ENCODE results near the gene SV2B. TPM values are rescaled to one million over a fixed set of nuclear protein-coding genes. Genes with fewer than 3 reads are reported as not detected.

The SV2B gene
- total and polyA plus RNA-seq, 2 experiments from 2014 or later, result 0.06 to 0.76 TPM

- Mint-ChIP-seq H3K27me3 (ENCODE audit: insufficient read depth, low read depth, poor library complexity) (peaks cover 2% of the 10 kb centered on the region), H3K27ac (no peak overlapping the region), H3K4me3 (no peak overlapping the region), H3K4me1 (peaks cover 5% of the 10 kb centered on the region), H3K36me3 (ENCODE audit: low read depth) (no peaks in the 10 kb centered on the region), H3K9me3 (no peaks in the 10 kb centered on the region)
- TF ChIP-seq EZH2 (IDR thresholded peaks at IDR 0.05; ENCODE audit: low read depth, unreplicated experiment) (no peak), EZH2phosphoT487 (IDR thresholded peaks at IDR 0.05; ENCODE audit: unreplicated experiment) (no peak), ETS1 (IDR thresholded peaks at IDR 0.05) (no peak), NANOG (IDR thresholded peaks at IDR 0.05; ENCODE audit: borderline replicate concordance) (no peak), JUNB (IDR thresholded peaks at IDR 0.05; ENCODE audit: unreplicated experiment) (no peak), STAT1 (IDR thresholded peaks at IDR 0.05; ENCODE audit: unreplicated experiment) (no peak)
- TF ChIP-seq, protein P1, sequence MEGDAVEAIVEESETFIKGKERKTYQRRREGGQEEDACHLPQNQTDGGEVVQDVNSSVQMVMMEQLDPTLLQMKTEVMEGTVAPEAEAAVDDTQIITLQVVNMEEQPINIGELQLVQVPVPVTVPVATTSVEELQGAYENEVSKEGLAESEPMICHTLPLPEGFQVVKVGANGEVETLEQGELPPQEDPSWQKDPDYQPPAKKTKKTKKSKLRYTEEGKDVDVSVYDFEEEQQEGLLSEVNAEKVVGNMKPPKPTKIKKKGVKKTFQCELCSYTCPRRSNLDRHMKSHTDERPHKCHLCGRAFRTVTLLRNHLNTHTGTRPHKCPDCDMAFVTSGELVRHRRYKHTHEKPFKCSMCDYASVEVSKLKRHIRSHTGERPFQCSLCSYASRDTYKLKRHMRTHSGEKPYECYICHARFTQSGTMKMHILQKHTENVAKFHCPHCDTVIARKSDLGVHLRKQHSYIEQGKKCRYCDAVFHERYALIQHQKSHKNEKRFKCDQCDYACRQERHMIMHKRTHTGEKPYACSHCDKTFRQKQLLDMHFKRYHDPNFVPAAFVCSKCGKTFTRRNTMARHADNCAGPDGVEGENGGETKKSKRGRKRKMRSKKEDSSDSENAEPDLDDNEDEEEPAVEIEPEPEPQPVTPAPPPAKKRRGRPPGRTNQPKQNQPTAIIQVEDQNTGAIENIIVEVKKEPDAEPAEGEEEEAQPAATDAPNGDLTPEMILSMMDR (conservative IDR thresholded peaks at IDR 0.05; ENCODE audit: low read depth in 2 of 2), result no peak
- TF ChIP-seq, protein P2, sequence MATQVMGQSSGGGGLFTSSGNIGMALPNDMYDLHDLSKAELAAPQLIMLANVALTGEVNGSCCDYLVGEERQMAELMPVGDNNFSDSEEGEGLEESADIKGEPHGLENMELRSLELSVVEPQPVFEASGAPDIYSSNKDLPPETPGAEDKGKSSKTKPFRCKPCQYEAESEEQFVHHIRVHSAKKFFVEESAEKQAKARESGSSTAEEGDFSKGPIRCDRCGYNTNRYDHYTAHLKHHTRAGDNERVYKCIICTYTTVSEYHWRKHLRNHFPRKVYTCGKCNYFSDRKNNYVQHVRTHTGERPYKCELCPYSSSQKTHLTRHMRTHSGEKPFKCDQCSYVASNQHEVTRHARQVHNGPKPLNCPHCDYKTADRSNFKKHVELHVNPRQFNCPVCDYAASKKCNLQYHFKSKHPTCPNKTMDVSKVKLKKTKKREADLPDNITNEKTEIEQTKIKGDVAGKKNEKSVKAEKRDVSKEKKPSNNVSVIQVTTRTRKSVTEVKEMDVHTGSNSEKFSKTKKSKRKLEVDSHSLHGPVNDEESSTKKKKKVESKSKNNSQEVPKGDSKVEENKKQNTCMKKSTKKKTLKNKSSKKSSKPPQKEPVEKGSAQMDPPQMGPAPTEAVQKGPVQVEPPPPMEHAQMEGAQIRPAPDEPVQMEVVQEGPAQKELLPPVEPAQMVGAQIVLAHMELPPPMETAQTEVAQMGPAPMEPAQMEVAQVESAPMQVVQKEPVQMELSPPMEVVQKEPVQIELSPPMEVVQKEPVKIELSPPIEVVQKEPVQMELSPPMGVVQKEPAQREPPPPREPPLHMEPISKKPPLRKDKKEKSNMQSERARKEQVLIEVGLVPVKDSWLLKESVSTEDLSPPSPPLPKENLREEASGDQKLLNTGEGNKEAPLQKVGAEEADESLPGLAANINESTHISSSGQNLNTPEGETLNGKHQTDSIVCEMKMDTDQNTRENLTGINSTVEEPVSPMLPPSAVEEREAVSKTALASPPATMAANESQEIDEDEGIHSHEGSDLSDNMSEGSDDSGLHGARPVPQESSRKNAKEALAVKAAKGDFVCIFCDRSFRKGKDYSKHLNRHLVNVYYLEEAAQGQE (IDR thresholded peaks at IDR 0.05; ENCODE audit: unreplicated experiment), result no peak
- no peak overlapping the region for H3K4me3 ChIP-seq
- DNase-seq (ENCODE audit: low spot score) (no peak), ATAC-seq (no peak)
- H2AFZ ChIP-seq, result no peak overlapping the region
- H3K27ac ChIP-seq (ENCODE audit: low read depth), result no peak overlapping the region
- H3K27me3 ChIP-seq (ENCODE audit: insufficient read depth), result no peaks in the 10 kb centered on the region
- no peaks in the 10 kb centered on the region for H3K9me2 ChIP-seq (ENCODE audit: insufficient read depth)
- no peaks in the 10 kb centered on the region for H4K20me1 ChIP-seq (replicated peaks; ENCODE audit: insufficient read depth)
- no peaks in the 10 kb centered on the region for H3F3A ChIP-seq (replicated peaks; ENCODE audit: low read depth)
- no peaks in the 10 kb centered on the region for H3K79me2 ChIP-seq (replicated peaks; ENCODE audit: insufficient read depth)
- peaks cover 6% of the 10 kb centered on the region for H3K4me1 ChIP-seq (ENCODE audit: insufficient read depth)
- no peak overlapping the region for H3K4me2 ChIP-seq
- H3K36me3 ChIP-seq (ENCODE audit: insufficient read depth), result no peaks in the 10 kb centered on the region
Observed at GRCh38 chr15:91109885-91110284, 9.8 kb downstream of the SV2B start.

DNA sequence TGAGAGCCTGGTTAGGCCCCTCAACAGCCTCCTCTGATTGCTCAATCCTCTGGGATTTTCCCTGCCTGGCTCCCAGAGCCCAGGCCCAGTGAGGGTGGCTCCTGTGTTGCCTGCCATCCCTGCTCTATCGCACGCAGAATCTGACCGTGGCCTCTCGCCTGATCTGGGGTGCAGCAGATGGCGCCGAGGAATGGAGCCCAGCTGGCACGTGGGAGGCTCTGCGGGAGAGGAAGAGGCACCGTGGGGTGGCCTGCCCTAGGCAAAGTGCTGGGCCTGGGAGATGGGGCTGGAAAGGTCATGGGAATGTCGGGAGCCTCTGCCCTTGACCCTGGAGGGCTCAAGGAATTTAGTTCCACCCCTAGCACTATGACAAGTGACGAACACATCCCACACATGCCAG lies 10.3 kb downstream of the SV2B start:
- no peak overlapping the region for H3K4me3 Mint-ChIP-seq
- DNase-seq (ENCODE audit: low spot score) (no peak), ATAC-seq (no peak)
- Histone ChIP-seq H3K27ac (ENCODE audit: low read depth) (no peak overlapping the region), H3K36me3 (ENCODE audit: insufficient read depth) (no peaks in the 10 kb centered on the region), H3F3A (replicated peaks; ENCODE audit: low read depth) (no peaks in the 10 kb centered on the region), H4K20me1 (replicated peaks; ENCODE audit: insufficient read depth) (no peaks in the 10 kb centered on the region), H2AFZ (no peak overlapping the region), H3K9me2 (ENCODE audit: insufficient read depth) (no peaks in the 10 kb centered on the region), H3K4me3 (no peak overlapping the region), H3K4me2 (no peak overlapping the region), H3K4me1 (ENCODE audit: insufficient read depth) (peaks cover 6% of the 10 kb centered on the region), H3K27me3 (ENCODE audit: insufficient read depth) (no peaks in the 10 kb centered on the region), H3K79me2 (replicated peaks; ENCODE audit: insufficient read depth) (no peaks in the 10 kb centered on the region)
- H3K9me3 Mint-ChIP-seq, result no peaks in the 10 kb centered on the region
- TF ChIP-seq ETS1 (IDR thresholded peaks at IDR 0.05), result no peak
- TF ChIP-seq ZNF331 (CRISPR knock-in tag; IDR thresholded peaks at IDR 0.05; ENCODE audit: low read depth), result no peak
- TF ChIP-seq CREB1 (CRISPR knock-in tag; IDR thresholded peaks at IDR 0.05; ENCODE audit: low read depth), result no peak
- TF ChIP-seq, protein P2 (IDR thresholded peaks at IDR 0.05; ENCODE audit: unreplicated experiment), result no peak
- no peak for TF ChIP-seq POLR2AphosphoS5 (IDR thresholded peaks at IDR 0.05; ENCODE audit: low read depth)
- TF ChIP-seq STAT1 (IDR thresholded peaks at IDR 0.05; ENCODE audit: unreplicated experiment), result no peak
- TF ChIP-seq EZH2 (IDR thresholded peaks at IDR 0.05; ENCODE audit: low read depth, unreplicated experiment), result no peak
- no peak for TF ChIP-seq EZH2phosphoT487 (IDR thresholded peaks at IDR 0.05; ENCODE audit: unreplicated experiment)
- no peak for TF ChIP-seq ZNF114 (CRISPR knock-in tag; IDR thresholded peaks at IDR 0.05)
- no peak for TF ChIP-seq JUNB (IDR thresholded peaks at IDR 0.05; ENCODE audit: unreplicated experiment)
- no peak for TF ChIP-seq NANOG (IDR thresholded peaks at IDR 0.05; ENCODE audit: borderline replicate concordance)
- peaks cover 2% of the 10 kb centered on the region for H3K27me3 Mint-ChIP-seq (ENCODE audit: insufficient read depth, low read depth, poor library complexity)
- H3K36me3 Mint-ChIP-seq (ENCODE audit: low read depth), result no peaks in the 10 kb centered on the region
- H3K27ac Mint-ChIP-seq, result no peak overlapping the region
- peaks cover 5% of the 10 kb centered on the region for H3K4me1 Mint-ChIP-seq
